ENCODE measurements around the gene ZNF593. TPM values are rescaled to one million over a fixed set of nuclear protein-coding genes. Genes with fewer than 3 reads are reported as not detected.

The ZNF593 gene
- total RNA-seq, 1 experiment from 2014 or later = 62.3 TPM

GRCh38 chr1:26134466-26134865, 35.2 kb upstream of the ZNF593 start:
- Histone ChIP-seq H3K27ac (ENCODE audit: low read depth, low read length, poor library complexity, severe bottlenecking) (no peak overlapping the region), H3K27me3 (replicated peaks; ENCODE audit: insufficient read depth, low read depth, low read length, poor library complexity) (no peaks in the 10 kb centered on the region), H3K4me3 (ENCODE audit: low read depth, low read length, poor library complexity, severe bottlenecking) (no peak overlapping the region), H3K4me1 (ENCODE audit: insufficient read depth, low read length, poor library complexity, severe bottlenecking) (no peaks in the 10 kb centered on the region), H3K36me3 (ENCODE audit: insufficient read depth, low read length, poor library complexity, severe bottlenecking) (no peaks in the 10 kb centered on the region), H3K9me3 (ENCODE audit: low read depth, low read length, poor library complexity, severe bottlenecking) (no peaks in the 10 kb centered on the region)
- TF ChIP-seq CTCF (conservative IDR thresholded peaks at IDR 0.05; ENCODE audit: low read depth, low read length) = no peak
- no peak for TF ChIP-seq EZH2 (IDR thresholded peaks at IDR 0.05; ENCODE audit: borderline replicate concordance, low read depth, low read length, poor library complexity, severe bottlenecking)
- CTCF ChIA-PET = no interaction called here
- no TSS peak for BruUV-seq (replicated peaks)
- no peak for DNase-seq (ENCODE audit: low spot score)
- intact Hi-C loops (cut with micrococcal nuclease; ENCODE audit: unreplicated experiment) = no loop called here
- POLR2A ChIA-PET (ENCODE audit: low non-redundant PET) = no interaction called here

DNA sequence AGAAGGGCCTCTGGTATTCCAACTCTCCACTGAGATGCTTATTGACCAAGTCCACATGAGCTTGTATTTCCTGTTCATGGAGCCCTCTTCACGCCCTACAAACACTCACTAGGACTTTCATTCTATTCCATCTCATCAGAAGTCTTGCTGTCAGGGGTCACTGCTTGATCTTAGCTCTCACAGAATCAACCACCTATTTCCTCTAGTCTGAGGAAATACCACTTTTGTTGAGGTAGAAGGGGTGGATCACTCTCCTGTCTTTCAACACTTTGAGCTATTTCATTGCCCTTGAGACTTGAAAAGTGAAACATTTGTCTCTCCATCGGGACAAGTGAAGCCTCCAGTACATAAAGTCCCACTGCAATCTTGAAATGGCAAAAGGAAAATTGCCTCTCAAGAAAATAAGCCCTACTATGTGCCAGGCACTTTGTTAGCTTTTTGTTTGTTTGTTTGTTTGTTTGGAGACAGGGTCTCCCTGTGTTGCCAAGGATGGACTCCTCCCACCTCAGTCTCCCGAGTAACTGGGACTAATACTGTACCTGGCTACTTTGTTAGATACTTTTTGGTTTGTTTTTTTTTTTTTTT, 30.6 kb upstream of the ZNF593 start:
- Histone ChIP-seq H3K36me3 (ENCODE audit: insufficient read depth, low read length, poor library complexity, severe bottlenecking) (no peaks in the 10 kb centered on the region), H3K27me3 (replicated peaks; ENCODE audit: insufficient read depth, low read depth, low read length, poor library complexity) (no peaks in the 10 kb centered on the region), H3K4me3 (ENCODE audit: low read depth, low read length, poor library complexity, severe bottlenecking) (no peak overlapping the region), H3K4me1 (ENCODE audit: insufficient read depth, low read length, poor library complexity, severe bottlenecking) (no peaks in the 10 kb centered on the region), H3K9me3 (ENCODE audit: low read depth, low read length, poor library complexity, severe bottlenecking) (no peaks in the 10 kb centered on the region), H3K27ac (ENCODE audit: low read depth, low read length, poor library complexity, severe bottlenecking) (no peak overlapping the region)
- no peak for DNase-seq (ENCODE audit: low spot score)
- no TSS peak for BruUV-seq (replicated peaks)
- ChIA-PET CTCF (interaction anchor here (0.6 kb wide), 1 partner anchor 20 kb away, joined by 3 read pairs; no protein-coding TSS in a partner anchor), POLR2A (ENCODE audit: low non-redundant PET) (no interaction called here)
- TF ChIP-seq EZH2 (IDR thresholded peaks at IDR 0.05; ENCODE audit: borderline replicate concordance, low read depth, low read length, poor library complexity, severe bottlenecking) (no peak), CTCF (conservative IDR thresholded peaks at IDR 0.05; ENCODE audit: low read depth, low read length) (no peak)
- intact Hi-C loops (cut with micrococcal nuclease; ENCODE audit: unreplicated experiment) = no loop called here

GRCh38 chr1:26142159-26142558, 27.5 kb upstream of the ZNF593 start:
- POLR2A ChIA-PET (ENCODE audit: low non-redundant PET) = interaction anchor here (0.6 to 0.7 kb wide), 2 partner anchors 17 to 261 kb away, joined by 4 to 5 read pairs; no protein-coding TSS in a partner anchor
- Histone ChIP-seq H3K4me3 (ENCODE audit: low read depth, low read length, poor library complexity, severe bottlenecking) (no peak overlapping the region), H3K27ac (ENCODE audit: low read depth, low read length, poor library complexity, severe bottlenecking) (no peak overlapping the region), H3K9me3 (ENCODE audit: low read depth, low read length, poor library complexity, severe bottlenecking) (no peaks in the 10 kb centered on the region), H3K4me1 (ENCODE audit: insufficient read depth, low read length, poor library complexity, severe bottlenecking) (no peaks in the 10 kb centered on the region), H3K27me3 (replicated peaks; ENCODE audit: insufficient read depth, low read depth, low read length, poor library complexity) (no peaks in the 10 kb centered on the region), H3K36me3 (ENCODE audit: insufficient read depth, low read length, poor library complexity, severe bottlenecking) (no peaks in the 10 kb centered on the region)
- no TSS peak for BruUV-seq (replicated peaks)
- DNase-seq (ENCODE audit: low spot score) = no peak
- CTCF ChIA-PET = interaction anchor here (0.7 kb wide), 1 partner anchor 253 kb away, joined by 6 read pairs; no protein-coding TSS in a partner anchor
- intact Hi-C loops (cut with micrococcal nuclease; ENCODE audit: unreplicated experiment) = no loop called here
- TF ChIP-seq CTCF (conservative IDR thresholded peaks at IDR 0.05; ENCODE audit: low read depth, low read length) (no peak), EZH2 (IDR thresholded peaks at IDR 0.05; ENCODE audit: borderline replicate concordance, low read depth, low read length, poor library complexity, severe bottlenecking) (no peak)

All from A673 (cell line).